NOMO-1 treated with dmso at 0.1 percent for 144 hours (cell line): ENCODE measurements around the gene UNK.
"Not testable (repeated sequence)": the region's sequence is repeated elsewhere in the genome, so short reads cannot be mapped to it uniquely, and the experiment has no call there.

Experiments
- DNase-seq: peaks from one replicate; lab custom pipeline; 2025; ENCODE audit not compliant: unreplicated experiment; lab: John Stamatoyannopoulos, UW

The UNK gene

DNA sequence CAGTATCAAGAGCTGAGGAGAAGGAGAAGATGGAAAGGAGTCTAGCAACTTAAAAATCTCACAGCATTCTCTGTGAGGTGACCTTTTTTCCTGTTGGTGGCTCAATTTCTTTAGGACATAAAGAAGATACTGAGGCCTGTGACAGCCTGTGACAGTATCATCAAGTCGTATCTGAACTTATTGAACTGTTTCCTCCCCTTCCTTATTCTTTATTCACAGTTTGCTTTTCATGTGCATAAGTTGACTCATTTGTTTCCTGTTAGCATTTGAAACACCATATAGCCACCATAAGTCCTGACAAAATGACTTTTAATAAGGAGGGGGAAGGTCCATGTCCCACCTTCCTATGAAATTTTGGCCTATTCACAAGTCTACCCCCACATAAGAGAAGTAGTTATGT is 8.9 kb downstream of the UNK start:
- no peak for DNase-seq

DNA sequence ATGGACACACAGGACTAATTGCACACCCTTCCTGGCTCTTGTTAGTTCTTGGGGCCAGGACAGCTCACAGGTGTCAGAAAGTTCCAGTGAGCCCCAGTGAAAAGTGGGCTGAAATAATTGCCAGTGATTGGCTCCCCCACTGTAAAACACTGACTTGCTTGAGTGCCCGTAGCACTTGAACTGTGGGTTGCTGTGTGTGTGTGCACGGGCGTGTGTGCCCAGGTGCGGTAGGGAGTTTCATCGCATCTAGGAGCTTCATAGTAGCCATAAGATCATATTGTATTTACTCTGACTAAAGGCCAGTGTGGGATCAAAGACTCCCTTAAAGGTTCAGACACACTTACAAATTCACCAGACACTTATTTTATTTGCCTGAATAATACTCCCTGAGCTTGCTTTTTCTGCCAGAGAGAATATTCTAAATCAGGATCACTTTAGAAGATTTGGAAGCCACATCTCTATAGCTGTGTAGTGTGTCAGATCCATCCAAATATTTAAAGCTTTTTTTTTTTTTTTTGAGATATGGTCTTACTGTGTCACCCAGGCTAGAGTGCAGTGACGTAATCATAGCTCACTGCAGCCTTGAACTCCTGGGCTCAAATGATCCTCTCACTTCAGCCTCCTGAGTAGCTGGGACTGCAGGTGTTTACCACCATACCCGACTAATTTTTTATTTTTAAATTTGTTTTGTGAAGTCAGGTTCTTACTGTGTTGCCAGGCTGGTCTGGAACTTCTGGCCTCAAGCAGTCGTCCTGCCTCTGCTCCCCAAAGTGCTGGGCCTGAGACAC is 11.4 kb downstream of the UNK start:
- no peak for DNase-seq

- no peak for DNase-seq
Observed at GRCh38 chr17:75799402-75799801, 14.8 kb downstream of the UNK start.

- no peak for DNase-seq
Observed at GRCh38 chr17:75803883-75804282, 19.3 kb downstream of the UNK start.

DNA sequence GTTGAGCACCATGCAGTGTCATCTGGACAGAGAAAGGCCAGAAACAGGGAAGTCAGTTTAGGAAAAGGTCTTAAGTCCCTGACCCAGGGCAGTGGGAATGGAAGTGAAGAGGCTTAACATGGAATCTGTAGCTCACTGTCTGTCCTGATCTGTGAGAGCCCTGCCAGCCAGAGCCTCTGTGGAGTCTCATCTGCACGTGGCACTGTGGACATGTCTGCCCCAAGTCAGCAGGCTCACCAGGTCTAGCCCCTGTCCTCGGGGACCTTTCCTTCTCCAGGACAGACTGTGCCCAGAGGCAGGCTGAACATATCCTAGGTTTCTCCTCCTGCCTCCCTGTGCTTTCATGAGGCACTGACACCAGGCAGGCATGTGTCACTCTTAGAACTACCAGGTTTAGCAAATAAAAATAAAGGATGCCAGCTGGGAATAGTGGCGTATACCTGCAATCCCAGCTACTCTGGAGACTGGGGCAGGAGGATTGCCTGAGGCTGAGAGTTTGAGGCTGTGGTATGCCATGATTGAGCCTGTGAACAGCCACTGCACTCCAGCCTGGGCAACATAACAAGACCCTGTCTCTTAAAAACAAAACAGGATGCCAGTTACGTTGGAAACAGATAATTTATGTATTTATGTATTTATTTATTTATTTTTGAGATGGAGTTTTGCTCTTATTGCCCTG is 22.4 kb downstream of the UNK start:
- DNase-seq = no peak

DNA sequence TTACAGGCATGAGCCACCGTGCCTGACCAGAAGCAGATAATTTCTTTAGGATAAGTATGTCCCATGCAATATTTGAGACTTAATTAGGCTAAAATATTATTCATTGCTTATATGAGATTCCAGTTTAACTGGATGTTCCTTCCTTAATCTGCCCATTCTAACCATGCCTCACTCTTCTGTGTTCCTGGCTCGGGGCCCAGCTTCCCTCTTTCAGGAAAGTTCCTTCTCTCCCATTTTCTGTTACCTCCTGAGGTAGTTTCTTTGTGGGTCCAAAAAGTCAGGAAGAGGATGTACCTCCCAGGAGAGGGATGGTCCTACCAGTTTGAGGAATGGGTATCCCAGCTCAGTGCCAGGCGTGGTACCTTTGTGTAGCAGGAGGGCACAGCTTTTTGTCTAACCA is 23.3 kb downstream of the UNK start:
- no peak for DNase-seq

DNA sequence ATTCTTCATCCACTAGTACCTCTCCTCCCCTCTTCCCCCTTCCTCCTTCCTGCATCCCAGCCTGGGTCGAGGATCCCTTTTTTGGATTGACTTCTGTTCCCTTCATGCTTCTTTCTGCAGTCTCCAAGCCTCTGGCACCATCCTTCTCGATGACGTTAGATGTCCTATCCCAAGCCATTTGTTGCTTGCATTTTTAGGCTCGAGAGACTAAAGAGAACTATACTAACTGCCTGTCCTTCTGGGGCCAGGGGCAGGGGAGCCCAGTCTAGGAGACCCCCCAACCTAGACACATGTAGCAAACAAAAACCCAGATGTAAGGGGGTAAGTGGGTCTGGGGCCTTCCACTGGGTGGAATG is 23.9 kb downstream of the UNK start:
- no peak for DNase-seq

DNA sequence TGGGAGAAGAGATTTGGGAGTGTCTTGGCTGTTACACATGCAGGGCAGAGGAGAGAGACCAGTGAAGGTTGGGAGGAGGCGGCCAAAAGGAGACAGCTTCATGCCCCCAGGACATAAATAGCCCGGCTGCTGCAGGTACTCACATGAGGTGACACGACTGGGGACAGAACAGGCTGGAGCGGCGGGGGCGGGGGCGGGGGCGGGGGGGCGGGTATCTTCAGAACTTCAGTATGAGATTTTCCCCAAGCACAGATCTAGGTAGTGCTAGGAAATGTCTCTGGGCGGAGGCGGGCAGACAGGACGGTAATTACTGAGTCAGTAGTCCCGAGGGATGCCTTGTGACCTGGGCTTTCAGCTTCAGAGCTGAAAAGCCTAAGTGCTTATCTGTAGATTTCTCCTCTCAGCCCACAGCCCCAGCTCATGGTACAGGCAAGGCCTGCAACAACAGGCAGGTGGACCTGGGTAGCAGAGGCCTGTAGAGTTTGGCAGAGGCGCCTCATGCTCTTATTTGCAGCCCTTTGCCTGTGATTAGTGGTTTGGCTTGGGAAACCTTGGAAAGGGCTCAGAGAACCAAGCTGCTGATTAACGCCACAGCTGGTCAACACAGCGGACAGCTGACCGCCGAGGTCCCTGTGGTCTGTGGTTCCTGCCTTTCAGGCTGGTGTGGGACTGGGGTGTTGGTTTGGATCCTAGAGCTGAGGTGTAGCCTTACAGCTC is 24.5 kb downstream of the UNK start:
- no peak for DNase-seq

DNA sequence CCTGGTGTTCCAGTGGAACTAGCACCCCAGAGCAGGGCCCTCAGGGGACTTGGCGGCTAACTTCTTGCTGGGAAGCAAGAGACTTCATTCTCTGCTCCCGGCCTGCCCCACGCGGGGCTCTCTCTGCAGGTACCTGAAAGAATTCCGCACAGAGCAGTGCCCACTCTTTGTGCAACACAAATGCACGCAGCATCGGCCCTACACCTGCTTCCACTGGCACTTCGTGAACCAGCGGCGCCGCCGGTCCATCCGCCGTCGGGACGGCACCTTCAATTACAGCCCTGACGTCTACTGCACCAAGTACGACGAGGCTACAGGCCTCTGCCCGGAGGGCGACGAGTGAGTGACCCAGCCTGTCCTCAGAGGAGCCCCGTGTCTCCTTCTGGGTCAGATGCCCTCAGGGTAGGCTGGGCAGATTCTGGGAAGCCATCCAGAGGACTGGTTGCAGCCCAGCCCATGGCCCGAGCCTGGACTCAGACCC is 25.1 kb downstream of the UNK start:
- no peak for DNase-seq

- no peak for DNase-seq
Observed at GRCh38 chr17:75810216-75810615, 25.6 kb downstream of the UNK start.

DNA sequence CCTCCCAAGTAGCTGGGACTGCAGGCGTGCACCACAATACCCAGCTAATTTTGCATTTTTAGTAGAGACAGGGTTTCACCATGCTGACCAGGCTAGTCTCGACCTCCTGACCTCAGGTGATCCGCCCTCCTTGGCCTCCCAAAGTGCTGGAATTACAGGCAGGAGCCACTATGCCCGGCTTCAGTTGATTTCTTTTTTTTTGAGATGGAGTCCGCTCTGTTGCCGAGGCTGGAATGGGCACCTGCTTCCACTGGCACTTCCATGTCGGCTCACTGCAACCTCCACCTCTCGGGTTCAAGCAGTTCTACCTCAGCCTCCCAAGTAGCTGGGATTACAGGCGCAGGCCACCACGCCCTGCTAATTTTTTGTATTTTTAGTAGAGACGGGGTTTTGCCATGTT is 26.1 kb downstream of the UNK start:
- not testable (repeated sequence) for DNase-seq

DNA sequence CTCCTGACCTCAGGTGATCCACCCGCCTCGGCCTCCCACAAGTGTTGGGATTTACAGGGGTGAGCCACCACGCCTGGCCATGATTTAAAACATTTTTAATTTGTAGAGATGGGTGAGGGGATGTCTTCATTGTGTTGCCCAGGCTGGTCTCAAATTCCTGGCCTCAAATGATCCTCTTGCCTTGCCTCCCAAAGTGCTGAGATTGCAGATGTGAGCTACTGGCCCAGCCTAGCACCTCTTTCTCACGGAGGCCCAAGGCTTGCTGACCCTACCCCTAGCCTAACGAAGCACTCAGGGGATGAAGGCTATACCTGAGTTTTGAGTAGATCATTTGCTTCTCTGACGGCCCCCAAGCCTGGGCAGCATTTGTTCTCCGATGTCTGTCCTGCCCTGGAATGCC is 26.6 kb downstream of the UNK start:
- no peak for DNase-seq

DNA sequence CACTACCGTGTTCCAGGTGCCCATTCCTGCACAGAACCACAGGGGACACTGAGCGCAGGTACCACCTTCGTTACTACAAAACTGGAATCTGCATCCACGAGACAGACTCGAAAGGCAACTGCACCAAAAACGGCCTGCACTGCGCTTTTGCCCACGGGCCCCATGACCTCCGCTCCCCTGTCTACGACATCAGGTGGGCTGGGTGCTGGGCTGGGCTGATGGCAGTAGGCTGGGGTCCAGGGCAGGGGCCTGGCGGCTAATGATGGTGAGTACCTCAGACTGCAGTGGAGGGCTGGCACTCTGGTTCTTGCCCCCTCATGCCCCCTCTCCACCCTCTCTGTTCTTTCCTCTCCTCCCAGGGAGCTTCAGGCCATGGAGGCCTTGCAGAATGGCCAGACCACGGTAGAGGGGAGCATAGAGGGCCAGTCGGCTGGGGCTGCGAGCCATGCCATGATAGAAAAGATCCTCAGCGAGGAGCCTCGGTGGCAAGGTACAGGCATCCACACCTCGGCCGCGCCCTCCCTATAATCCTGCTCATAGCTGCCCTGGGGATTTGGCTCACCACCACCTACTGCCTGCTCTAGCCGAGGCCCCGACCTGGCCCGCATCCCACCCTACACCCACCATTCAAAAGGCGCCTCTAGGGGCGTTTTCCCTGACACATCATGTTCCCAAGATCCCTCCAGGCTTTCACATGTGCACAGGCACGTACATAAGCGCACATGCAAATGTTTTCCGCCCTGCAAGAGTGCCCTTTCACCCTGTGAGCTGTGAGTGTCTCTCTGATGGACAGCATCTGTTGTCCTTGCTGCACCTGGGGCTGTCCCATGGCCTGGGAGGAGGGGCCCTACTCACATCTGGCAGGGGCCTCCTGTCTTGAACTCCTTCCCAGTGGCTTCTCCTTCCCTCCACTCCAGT is 27.7 kb downstream of the UNK start:
- no peak for DNase-seq

DNA sequence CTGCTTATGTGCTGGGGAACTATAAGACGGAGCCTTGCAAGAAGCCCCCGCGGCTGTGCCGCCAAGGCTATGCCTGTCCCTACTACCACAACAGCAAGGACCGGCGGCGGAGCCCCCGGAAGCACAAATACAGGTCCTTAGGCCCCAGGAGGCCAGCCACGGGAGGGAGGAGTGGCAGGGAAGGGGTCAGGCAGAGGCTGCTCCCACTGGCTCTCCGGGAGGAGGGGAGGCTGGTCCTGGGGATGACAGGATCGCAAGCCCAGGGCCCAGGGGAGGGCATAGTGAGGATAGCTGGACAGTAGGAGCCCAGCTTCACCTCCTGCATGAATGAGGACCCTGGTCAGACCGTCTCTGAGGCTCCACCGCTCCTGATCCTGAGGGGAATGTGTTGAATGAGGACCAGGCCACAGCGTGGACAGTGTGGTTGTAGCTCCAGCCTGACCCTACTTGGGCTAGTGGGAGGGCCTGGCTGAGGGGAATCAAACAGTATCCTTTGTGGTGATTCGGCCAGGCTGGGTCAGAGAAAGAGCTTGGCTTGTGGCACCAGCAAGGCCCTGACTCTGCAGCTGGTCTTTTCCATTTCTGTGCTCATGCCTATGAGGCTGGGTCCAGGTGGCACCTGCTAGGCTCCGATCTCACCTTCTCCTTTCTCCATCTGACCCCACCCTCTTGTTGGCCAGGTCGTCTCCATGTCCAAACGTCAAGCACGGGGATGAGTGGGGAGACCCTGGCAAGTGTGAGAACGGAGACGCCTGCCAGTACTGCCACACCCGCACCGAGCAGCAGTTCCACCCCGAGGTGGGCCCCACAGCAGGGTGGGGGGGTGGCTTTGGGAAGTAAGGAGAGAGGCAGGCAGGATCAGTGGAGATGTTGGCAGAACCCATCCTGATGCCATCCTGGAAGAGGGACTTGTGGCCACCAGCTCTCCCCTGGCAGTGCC is 28.7 kb downstream of the UNK start:
- DNase-seq = no peak

DNA sequence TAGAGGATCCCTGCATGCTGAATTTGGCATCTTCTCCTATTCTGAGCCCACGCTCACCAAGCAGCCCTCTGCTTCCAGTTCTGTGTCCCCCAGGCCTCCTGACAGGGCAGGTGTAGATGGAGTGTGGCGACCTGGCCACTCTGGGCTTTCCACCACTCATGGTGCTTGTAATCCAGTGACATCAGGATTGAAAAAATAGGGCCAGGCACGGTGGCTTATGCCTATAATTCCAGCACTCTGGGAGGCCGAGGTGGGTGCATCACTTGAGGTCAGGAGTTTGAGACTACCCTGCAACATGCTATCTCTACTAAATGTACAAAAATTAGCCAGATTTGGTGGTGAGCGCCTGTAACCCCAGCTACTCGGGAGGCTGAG is 29.4 kb downstream of the UNK start:
- DNase-seq = no peak

DNA sequence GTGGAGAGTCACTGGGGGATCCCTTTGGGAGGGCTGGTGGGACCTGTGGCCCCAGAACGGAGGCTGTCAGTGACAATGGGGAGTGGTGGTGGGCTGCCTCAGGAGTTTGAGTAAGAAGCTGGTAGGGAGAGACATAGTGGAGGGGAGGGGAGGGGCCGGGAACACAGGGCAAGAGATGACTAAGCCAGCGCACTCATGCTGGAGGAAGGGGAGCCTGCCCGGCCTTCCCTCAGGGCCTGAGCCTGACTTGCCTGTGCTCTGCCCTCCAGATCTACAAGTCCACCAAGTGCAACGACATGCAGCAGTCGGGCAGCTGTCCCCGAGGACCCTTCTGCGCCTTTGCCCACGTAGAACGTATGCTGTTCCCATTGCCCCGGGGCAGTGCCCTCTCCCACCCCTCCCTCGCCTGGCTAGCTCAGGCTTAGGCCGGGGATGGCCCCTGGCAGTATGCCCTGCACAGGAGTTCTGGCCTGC is 30.3 kb downstream of the UNK start:
- DNase-seq = no peak

DNA sequence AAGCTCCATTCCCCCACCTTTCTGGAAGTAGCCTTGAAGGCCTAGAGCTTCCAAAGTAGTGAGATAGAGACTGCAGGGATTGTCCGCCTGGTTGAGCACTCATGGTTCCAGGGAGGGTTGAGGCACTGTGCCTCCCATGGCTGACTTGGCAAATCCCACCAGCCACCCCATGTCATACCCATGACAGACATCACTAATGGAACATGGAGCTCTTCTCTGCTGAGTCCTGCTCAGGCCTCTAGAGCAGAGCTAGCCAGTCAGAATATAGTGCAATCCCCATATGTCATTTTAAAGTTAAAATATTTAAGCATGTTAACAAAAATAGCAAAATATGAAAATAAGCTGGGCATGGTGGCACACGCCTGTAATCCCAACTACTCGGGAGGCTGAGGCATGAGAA is 30.8 kb downstream of the UNK start:
- DNase-seq = no peak

DNA sequence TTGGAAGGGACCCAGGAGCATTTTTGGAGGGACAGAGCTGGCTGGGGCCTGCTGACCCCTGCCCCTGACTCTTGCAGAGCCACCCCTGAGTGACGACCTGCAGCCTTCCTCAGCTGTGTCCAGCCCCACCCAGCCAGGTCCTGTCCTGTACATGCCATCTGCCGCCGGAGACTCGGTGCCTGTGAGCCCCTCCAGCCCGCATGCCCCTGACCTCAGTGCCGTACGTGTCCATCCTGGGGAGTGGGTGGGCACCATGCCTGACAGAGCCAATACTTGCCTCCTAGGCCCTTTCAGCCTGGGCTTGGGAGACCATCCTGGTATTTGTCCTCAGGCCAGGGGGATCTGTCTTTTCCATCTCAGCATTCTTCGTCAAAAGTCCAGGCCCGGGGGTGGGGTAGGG is 32.1 kb downstream of the UNK start:
- no peak for DNase-seq

- no peak for DNase-seq
Observed at GRCh38 chr17:75817571-75817970, 33.0 kb downstream of the UNK start.

GRCh38 chr17:75818326-75818885 is 33.8 kb downstream of the UNK start:
- no peak for DNase-seq
